Measurements from ENCODE around the gene CCDC146. TPM values are rescaled to one million over a fixed set of nuclear protein-coding genes. Genes with fewer than 3 reads are reported as not detected.
"Not testable (repeated sequence)": the region's sequence is repeated elsewhere in the genome, so short reads cannot be mapped to it uniquely, and the experiment has no call there.

Gene CCDC146
- total RNA-seq, 1 experiment from 2014 or later, result 1.1 TPM

DNA sequence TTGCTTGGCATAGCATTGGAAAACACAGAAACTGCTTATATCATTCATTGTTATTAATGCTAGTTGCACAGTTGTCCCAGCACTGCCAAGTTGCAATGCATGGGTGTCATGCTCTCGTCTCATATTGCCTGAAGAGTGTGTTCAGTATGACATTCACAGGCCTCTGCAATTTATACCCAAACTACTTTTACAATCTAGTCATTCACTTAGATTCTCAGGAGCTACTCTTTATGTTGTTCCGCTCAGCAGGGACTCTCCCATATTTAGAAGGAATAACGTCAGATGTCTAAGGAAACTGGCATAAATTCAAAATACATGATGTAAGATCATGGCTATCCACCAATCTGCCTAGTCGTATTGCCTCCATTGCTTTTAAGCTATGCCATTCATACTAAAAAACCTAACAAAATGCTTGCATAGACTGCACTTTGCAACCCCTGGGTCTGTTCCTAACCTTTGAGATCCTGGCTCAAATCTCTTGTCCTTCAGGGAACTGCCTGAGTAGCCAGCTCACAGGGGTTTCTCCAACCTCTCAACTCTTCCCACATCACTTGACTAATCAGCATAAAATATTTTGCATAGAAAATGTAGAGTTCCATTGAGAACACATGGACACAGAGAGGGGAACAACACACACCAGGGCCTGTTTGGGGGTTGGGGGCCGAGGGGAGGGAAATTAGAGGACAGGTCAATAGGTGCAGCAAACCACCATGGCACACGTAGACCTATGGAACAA lies 50.2 kb downstream of the CCDC146 start:
- H3K9me3 Mint-ChIP-seq; CTCF ChIA-PET; H3K4me1 Mint-ChIP-seq; H3K27ac Mint-ChIP-seq; H3K27me3 Mint-ChIP-seq (ENCODE audit: low read depth); H3K4me3 Mint-ChIP-seq; ATAC-seq; H3K36me3 Mint-ChIP-seq; DNase-seq (ENCODE audit: low spot score); POLR2A ChIA-PET: not testable (repeated sequence)

DNA sequence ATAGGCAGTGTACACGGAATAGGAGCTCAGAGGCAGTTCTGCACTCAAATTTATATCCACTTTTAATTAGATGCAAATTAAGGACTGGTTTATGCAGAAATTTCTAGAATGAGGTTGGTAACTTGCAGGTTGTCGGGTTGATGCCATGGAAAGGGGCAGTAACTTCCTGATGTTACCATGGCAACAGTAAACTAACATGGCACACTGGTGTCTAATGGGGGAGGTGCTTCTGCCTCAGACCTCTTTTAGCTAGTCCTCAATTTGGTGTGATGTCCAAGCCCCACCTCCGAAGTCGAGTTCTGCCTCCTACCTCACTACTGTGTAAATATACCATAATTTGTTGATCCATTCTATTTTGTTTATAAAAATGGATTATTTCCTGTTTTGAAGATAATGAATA lies 52.0 kb downstream of the CCDC146 start:
- H3K27ac Mint-ChIP-seq; H3K27me3 Mint-ChIP-seq (ENCODE audit: low read depth); ATAC-seq; H3K4me3 Mint-ChIP-seq; DNase-seq (ENCODE audit: low spot score); POLR2A ChIA-PET; H3K4me1 Mint-ChIP-seq; H3K9me3 Mint-ChIP-seq; CTCF ChIA-PET; H3K36me3 Mint-ChIP-seq: not testable (repeated sequence)

DNA sequence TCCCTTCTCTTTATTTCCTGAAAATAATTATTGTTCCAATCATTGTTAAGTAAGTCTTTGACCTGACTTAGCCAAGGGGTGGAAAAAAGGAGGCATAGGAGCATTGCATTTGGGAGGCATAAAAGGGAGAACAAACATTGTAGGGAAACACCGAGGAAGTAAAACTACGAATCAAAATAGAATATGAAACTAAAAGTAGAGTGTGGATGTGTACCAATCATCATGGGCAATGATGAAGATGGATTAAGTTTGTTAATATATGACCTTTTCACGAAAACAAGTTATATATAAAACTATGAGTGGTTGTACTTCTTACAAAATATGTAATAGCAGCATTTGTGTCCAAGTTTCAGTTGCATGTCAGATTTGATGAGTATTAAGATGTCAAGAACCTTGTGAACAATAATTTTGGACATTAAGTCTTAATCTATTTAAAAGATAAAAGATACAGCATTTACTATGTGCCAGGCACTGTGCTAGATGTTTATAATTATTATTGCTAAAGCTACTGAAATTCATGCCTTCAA lies 52.9 kb downstream of the CCDC146 start:
- H3K36me3 Mint-ChIP-seq; CTCF ChIA-PET; H3K27ac Mint-ChIP-seq; DNase-seq (ENCODE audit: low spot score); H3K27me3 Mint-ChIP-seq (ENCODE audit: low read depth); POLR2A ChIA-PET; H3K9me3 Mint-ChIP-seq; H3K4me1 Mint-ChIP-seq; ATAC-seq; H3K4me3 Mint-ChIP-seq: not testable (repeated sequence)

DNA sequence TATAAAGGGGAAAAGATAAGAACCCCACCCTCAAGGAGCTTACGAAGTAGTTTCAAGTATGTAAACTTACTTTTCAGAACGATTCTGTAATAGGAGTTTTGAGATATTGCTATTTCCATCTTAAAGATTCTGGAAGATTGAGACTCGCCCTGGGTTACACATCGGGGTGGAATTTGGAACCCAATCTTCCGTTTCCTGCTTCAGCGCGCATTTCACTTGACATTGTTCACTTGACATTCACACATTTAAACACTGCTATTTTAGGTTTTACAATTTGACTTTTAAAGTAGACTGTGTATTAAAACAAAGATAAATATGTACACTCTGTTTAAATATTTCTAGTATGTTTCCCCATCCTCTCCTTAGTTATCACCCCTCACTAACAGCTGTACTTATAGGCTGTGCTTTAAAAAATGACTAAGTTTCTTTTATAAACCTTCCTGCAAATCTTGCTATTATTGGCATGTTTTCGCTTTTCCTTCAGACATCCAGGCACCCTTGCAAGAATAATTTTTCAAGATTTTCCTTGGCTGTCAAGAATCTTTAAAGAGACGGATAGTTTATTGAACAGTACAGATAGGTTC lies 55.0 kb downstream of the CCDC146 start:
- H3K4me1 Mint-ChIP-seq; ATAC-seq; CTCF ChIA-PET; H3K36me3 Mint-ChIP-seq; H3K4me3 Mint-ChIP-seq; H3K27me3 Mint-ChIP-seq (ENCODE audit: low read depth); H3K9me3 Mint-ChIP-seq; DNase-seq (ENCODE audit: low spot score); POLR2A ChIA-PET; H3K27ac Mint-ChIP-seq: not testable (repeated sequence)

DNA sequence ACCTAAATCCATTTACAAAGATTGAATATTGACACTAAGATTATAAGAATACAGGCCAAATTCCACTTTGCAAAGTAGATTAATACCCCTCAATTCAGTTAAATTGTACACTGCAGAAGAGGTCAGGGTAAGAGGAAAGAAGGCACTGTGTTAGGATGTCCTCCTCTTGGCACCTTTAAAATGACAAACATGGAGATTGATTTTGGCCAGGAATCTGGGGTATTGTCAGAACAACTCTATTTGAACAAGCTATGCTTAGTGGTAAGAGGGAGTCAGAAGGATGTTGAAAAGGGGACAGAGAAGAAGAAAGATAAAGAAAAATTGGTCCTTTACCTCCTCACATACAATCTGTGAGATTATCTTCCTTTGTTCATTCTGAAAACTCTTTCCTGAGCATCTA lies 55.6 kb downstream of the CCDC146 start:
- H3K9me3 Mint-ChIP-seq; ATAC-seq; POLR2A ChIA-PET; CTCF ChIA-PET; H3K36me3 Mint-ChIP-seq; H3K27ac Mint-ChIP-seq; H3K27me3 Mint-ChIP-seq (ENCODE audit: low read depth); DNase-seq (ENCODE audit: low spot score); H3K4me1 Mint-ChIP-seq; H3K4me3 Mint-ChIP-seq: not testable (repeated sequence)

DNA sequence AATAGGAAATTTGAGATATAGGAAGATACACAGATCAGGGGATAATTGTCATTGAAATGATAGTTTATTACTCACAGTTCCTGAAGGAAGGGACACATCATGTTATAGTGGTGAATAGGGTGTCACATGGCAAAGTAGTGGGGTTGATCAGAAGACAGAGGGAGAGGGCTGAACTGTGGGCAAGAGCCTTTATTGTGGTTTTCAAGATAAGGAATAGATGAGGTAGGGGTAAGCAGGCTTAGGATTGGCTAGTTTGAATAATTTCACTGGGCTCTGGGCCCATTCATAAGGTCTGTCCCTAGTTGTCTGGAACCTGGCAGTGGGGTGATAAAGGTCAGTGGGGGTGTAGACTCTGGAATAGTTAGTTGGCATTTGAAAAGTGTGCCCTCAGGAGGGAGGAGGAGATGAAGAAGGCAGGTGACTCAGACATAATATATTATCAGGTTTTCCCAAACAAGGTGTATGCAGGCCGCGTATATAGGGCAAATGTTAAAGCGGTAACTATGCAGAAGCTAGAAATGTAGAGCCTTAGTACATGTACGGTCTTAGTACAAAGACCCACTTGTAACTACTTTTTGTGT lies 58.7 kb downstream of the CCDC146 start:
- no peak overlapping the region for H3K27ac Mint-ChIP-seq
- no peaks in the 10 kb centered on the region for H3K4me1 Mint-ChIP-seq
- H3K36me3 Mint-ChIP-seq, result no peaks in the 10 kb centered on the region
- H3K4me3 Mint-ChIP-seq, result no peak overlapping the region
- H3K9me3 Mint-ChIP-seq, result no peaks in the 10 kb centered on the region
- CTCF ChIA-PET, result no interaction called here
- DNase-seq (ENCODE audit: low spot score) (no peak), ATAC-seq (no peak)
- POLR2A ChIA-PET, result no interaction called here
- H3K27me3 Mint-ChIP-seq (ENCODE audit: low read depth), result no peaks in the 10 kb centered on the region; the same call in 1 of the 2 replicates
- TF ChIP-seq, protein P1, sequence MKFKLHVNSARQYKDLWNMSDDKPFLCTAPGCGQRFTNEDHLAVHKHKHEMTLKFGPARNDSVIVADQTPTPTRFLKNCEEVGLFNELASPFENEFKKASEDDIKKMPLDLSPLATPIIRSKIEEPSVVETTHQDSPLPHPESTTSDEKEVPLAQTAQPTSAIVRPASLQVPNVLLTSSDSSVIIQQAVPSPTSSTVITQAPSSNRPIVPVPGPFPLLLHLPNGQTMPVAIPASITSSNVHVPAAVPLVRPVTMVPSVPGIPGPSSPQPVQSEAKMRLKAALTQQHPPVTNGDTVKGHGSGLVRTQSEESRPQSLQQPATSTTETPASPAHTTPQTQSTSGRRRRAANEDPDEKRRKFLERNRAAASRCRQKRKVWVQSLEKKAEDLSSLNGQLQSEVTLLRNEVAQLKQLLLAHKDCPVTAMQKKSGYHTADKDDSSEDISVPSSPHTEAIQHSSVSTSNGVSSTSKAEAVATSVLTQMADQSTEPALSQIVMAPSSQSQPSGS (CRISPR knock-in tag; IDR thresholded peaks at IDR 0.05; ENCODE audit: borderline replicate concordance, low read depth), result no peak
- no peak for TF ChIP-seq JUN (CRISPR knock-in tag; IDR thresholded peaks at IDR 0.05)
- TF ChIP-seq, protein P2, sequence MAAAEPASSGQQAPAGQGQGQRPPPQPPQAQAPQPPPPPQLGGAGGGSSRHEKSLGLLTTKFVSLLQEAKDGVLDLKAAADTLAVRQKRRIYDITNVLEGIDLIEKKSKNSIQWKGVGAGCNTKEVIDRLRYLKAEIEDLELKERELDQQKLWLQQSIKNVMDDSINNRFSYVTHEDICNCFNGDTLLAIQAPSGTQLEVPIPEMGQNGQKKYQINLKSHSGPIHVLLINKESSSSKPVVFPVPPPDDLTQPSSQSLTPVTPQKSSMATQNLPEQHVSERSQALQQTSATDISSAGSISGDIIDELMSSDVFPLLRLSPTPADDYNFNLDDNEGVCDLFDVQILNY (CRISPR knock-in tag; IDR thresholded peaks at IDR 0.05), result no peak
- no peak for TF ChIP-seq GRHL2 (CRISPR knock-in tag; IDR thresholded peaks at IDR 0.05; ENCODE audit: insufficient replicate concordance, severe bottlenecking)
- no peak for TF ChIP-seq CREM (CRISPR knock-in tag; IDR thresholded peaks at IDR 0.05)
- TF ChIP-seq FOXJ3 (CRISPR knock-in tag; IDR thresholded peaks at IDR 0.05; ENCODE audit: borderline replicate concordance), result no peak
- no peak for TF ChIP-seq TEAD4 (CRISPR knock-in tag; IDR thresholded peaks at IDR 0.05)
- TF ChIP-seq ETV6 (CRISPR knock-in tag; IDR thresholded peaks at IDR 0.05), result no peak
- TF ChIP-seq, protein P3, sequence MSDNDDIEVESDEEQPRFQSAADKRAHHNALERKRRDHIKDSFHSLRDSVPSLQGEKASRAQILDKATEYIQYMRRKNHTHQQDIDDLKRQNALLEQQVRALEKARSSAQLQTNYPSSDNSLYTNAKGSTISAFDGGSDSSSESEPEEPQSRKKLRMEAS (CRISPR knock-in tag; IDR thresholded peaks at IDR 0.05), result no peak
- TF ChIP-seq, protein P4, sequence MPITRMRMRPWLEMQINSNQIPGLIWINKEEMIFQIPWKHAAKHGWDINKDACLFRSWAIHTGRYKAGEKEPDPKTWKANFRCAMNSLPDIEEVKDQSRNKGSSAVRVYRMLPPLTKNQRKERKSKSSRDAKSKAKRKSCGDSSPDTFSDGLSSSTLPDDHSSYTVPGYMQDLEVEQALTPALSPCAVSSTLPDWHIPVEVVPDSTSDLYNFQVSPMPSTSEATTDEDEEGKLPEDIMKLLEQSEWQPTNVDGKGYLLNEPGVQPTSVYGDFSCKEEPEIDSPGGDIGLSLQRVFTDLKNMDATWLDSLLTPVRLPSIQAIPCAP (CRISPR knock-in tag; IDR thresholded peaks at IDR 0.05), result no peak
- TF ChIP-seq, protein P5, sequence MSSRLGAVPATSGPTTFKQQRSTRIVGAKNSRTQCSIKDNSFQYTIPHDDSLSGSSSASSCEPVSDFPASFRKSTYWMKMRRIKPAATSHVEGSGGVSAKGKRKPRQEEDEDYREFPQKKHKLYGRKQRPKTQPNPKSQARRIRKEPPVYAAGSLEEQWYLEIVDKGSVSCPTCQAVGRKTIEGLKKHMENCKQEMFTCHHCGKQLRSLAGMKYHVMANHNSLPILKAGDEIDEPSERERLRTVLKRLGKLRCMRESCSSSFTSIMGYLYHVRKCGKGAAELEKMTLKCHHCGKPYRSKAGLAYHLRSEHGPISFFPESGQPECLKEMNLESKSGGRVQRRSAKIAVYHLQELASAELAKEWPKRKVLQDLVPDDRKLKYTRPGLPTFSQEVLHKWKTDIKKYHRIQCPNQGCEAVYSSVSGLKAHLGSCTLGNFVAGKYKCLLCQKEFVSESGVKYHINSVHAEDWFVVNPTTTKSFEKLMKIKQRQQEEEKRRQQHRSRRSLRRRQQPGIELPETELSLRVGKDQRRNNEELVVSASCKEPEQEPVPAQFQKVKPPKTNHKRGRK (CRISPR knock-in tag; IDR thresholded peaks at IDR 0.05; ENCODE audit: borderline replicate concordance), result no peak
- TF ChIP-seq, protein P6, sequence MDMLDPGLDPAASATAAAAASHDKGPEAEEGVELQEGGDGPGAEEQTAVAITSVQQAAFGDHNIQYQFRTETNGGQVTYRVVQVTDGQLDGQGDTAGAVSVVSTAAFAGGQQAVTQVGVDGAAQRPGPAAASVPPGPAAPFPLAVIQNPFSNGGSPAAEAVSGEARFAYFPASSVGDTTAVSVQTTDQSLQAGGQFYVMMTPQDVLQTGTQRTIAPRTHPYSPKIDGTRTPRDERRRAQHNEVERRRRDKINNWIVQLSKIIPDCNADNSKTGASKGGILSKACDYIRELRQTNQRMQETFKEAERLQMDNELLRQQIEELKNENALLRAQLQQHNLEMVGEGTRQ (CRISPR knock-in tag; IDR thresholded peaks at IDR 0.05), result no peak
- TF ChIP-seq NR3C1 (CRISPR knock-in tag; conservative IDR thresholded peaks at IDR 0.05; ENCODE audit: low read depth), result no peak

All from WTC11 (cell line).